Gastroesophageal sphincter (tissue), 4 donors: Measurements from ENCODE around the gene ECM2. TPM values are rescaled to one million over a fixed set of nuclear protein-coding genes. Genes with fewer than 3 reads are reported as not detected.

Experiments
- ATAC-seq: fragments of 150-250 bp; one replicate; pipeline ENCODE4 v1.9.1; 2016; ENCODE audit warnings: mild to moderate bottlenecking, moderate library complexity
- H3K27ac ChIP-seq, 4 donors: fragments of 200-600 bp; sonication (generic) in 3 of 4; 1 replicate in 3 of 4; 2 replicates in 1 of 4; pipeline ENCODE4 v1.5.1; 2016 to 2019
- H3K27me3 ChIP-seq: fragments of 200-600 bp; sonication (generic); one replicate; pipeline ENCODE4 v1.5.1; 2019
- H3K36me3 ChIP-seq, 2 donors: fragments of 200-600 bp; sonication (generic); one replicate each; pipeline ENCODE4 v1.5.1; 2019; ENCODE audit warnings: control low read depth in 1 of 2
- H3K4me1 ChIP-seq, 3 donors: fragments of 200-600 bp; sonication (generic); 1 replicate in 2 of 3; 2 replicates in 1 of 3; pipeline ENCODE4 v1.5.1; 2016 to 2019; ENCODE audit warnings: control low read depth in 2 of 3
- H3K4me3 ChIP-seq, 2 donors: fragments of 200-600 bp; sonication (generic); one replicate each; pipeline ENCODE4 v1.5.1; 2019; ENCODE audit warnings: mild to moderate bottlenecking in 1 of 2, moderate library complexity in 1 of 2
- H3K9me3 ChIP-seq, 3 donors: fragments of 200-600 bp; sonication (generic); one replicate each; pipeline ENCODE4 v1.5.1; 2017 to 2019; ENCODE audit warnings: control low read depth in 2 of 3
- CTCF ChIP-seq, 4 experiments: fragments of 200-600 bp in 2 of 4; fragments of 450-650 bp in 2 of 4; sonication (generic) in 1 of 4; IDR thresholded peaks; one replicate each; pipeline ENCODE4 v1.5.1; 2017 to 2019; ENCODE audit warnings: antibody characterized with exemption in 4 of 4, mild to moderate bottlenecking in 2 of 4, moderate library complexity in 2 of 4
- EP300 ChIP-seq: sonication (generic); formaldehyde crosslinking; IDR thresholded peaks from one replicate; pipeline ENCODE4 v1.6.1; 2017; ENCODE audit warnings: antibody characterized with exemption, mild to moderate bottlenecking
- POLR2A ChIP-seq, 2 donors: fragments of 450-650 bp; IDR thresholded peaks; one replicate each; pipeline ENCODE4 v1.6.1; 2017; ENCODE audit warnings: antibody characterized with exemption in 2 of 2, mild to moderate bottlenecking in 2 of 2, moderate library complexity in 1 of 2
- POLR2AphosphoS5 ChIP-seq: sonication (generic); formaldehyde crosslinking; IDR thresholded peaks from one replicate; pipeline ENCODE4 v1.6.1; 2017; ENCODE audit warnings: antibody characterized with exemption
- WGBS, 2 donors: methylation state at CpG; one replicate each; pipeline ENCODE4 v1.1.5; 2018; ENCODE audit warnings: low coverage in 1 of 2; 5-methylcytosine and 5-hydroxymethylcytosine counted together
- total RNA-seq, 4 donors: library from RNA; depleted of rRNA; stranded (reverse); fragments of >200 nt; gene quantifications; one replicate each; pipeline ENCODE4 v1.1.0, GENCODE V29; 2016

The ECM2 gene
- total RNA-seq, 4 donors from 2014 or later, result 8.2 to 20.1 (median 14.2) TPM

GRCh38 chr9:92534674-92535073 is 1.1 kb downstream of the ECM2 start:
- peaks cover 0 to 14% (median 3%) of the 10 kb centered on the region in 3 donors for H3K4me1 ChIP-seq
- no peaks in the 10 kb centered on the region for H3K9me3 ChIP-seq
- no peak for ATAC-seq
- no peaks in the 10 kb centered on the region for H3K36me3 ChIP-seq
- peak overlapping the region; percentile 30 to 37 for H3K4me3 ChIP-seq
- H3K27me3 ChIP-seq, result no peaks in the 10 kb centered on the region
- TF ChIP-seq POLR2A (IDR thresholded peaks at IDR 0.05) (no peak), CTCF (IDR thresholded peaks at IDR 0.05) (no peak), POLR2AphosphoS5 (no peak), EP300 (no peak)
- H3K27ac ChIP-seq, result peak overlapping the region in 2 of 4 donors; percentile 56 to 61
- 0 to 17% methylated on average over 1 of the region's 1 CpG for WGBS, 2 donors

GRCh38 chr9:92534204-92534603 is 1.6 kb downstream of the ECM2 start:
- TF ChIP-seq EP300, result no peak
- Histone ChIP-seq H3K27ac (peak overlapping the region in 1 of 4 donors; percentile 56), H3K4me3 (peak overlapping the region in 1 of 2 donors; percentile 37)

GRCh38 chr9:92530893-92531292 is 4.9 kb downstream of the ECM2 start:
- H3K27me3 ChIP-seq, result no peaks in the 10 kb centered on the region
- no peak for ATAC-seq

More at GRCh38 chr9:92534204-92534603, 1.6 kb downstream of the ECM2 start:
- H3K36me3 ChIP-seq, result no peaks in the 10 kb centered on the region
- 50 to 92% methylated on average over 2 to 3 of the region's 3 CpGs for WGBS, 2 donors
- no peak for ATAC-seq
- H3K4me1 ChIP-seq, result peaks cover 0 to 14% (median 3%) of the 10 kb centered on the region in 3 donors
- no peaks in the 10 kb centered on the region for H3K27me3 ChIP-seq
- H3K9me3 ChIP-seq, result no peaks in the 10 kb centered on the region

GRCh38 chr9:92529124-92529523 is 6.7 kb downstream of the ECM2 start:
- peaks cover 0 to 3% (median 0%) of the 10 kb centered on the region in 3 donors for H3K4me1 ChIP-seq
- no peak overlapping the region for H3K27ac ChIP-seq
- no peaks in the 10 kb centered on the region for H3K36me3 ChIP-seq
- ATAC-seq, result no peak
- 84 to 100% methylated on average over 3 of the region's 3 CpGs for whole genome bisulfite sequencing, 2 donors
- H3K4me3 ChIP-seq, result no peak overlapping the region
- no peaks in the 10 kb centered on the region for H3K9me3 ChIP-seq
- TF ChIP-seq POLR2AphosphoS5 (no peak), POLR2A (IDR thresholded peaks at IDR 0.05) (no peak), EP300 (no peak), CTCF (IDR thresholded peaks at IDR 0.05) (no peak)
- no peaks in the 10 kb centered on the region for H3K27me3 ChIP-seq

More at GRCh38 chr9:92530893-92531292, 4.9 kb downstream of the ECM2 start:
- Histone ChIP-seq H3K27ac (no peak overlapping the region), H3K4me1 (peaks cover 0 to 14% (median 3%) of the 10 kb centered on the region in 3 donors), H3K4me3 (no peak overlapping the region), H3K9me3 (no peaks in the 10 kb centered on the region), H3K36me3 (no peaks in the 10 kb centered on the region)
- TF ChIP-seq EP300 (no peak), POLR2AphosphoS5 (no peak), CTCF (IDR thresholded peaks at IDR 0.05) (no peak), POLR2A (IDR thresholded peaks at IDR 0.05) (no peak)

- Histone ChIP-seq H3K4me1 (no peaks in the 10 kb centered on the region), H3K4me3 (no peak overlapping the region), H3K27me3 (no peaks in the 10 kb centered on the region), H3K27ac (no peak overlapping the region), H3K36me3 (no peaks in the 10 kb centered on the region), H3K9me3 (no peaks in the 10 kb centered on the region)
- no peak for ATAC-seq
- WGBS, 2 donors, result 71 to 100% methylated on average over 1 of the region's 1 CpG
- TF ChIP-seq CTCF (IDR thresholded peaks at IDR 0.05) (no peak), POLR2A (IDR thresholded peaks at IDR 0.05) (no peak), POLR2AphosphoS5 (no peak)
Measured at GRCh38 chr9:92528522-92528849, 7.3 kb downstream of the ECM2 start.
